DMS53 (cell line): ENCODE measurements around the gene PRSS16.
"Not testable (repeated sequence)": the region's sequence is repeated elsewhere in the genome, so short reads cannot be mapped to it uniquely, and the experiment has no call there.

Source experiments
- DNase-seq: peaks from one replicate; lab custom pipeline; 2025; lab: John Stamatoyannopoulos, UW

The PRSS16 gene

DNA sequence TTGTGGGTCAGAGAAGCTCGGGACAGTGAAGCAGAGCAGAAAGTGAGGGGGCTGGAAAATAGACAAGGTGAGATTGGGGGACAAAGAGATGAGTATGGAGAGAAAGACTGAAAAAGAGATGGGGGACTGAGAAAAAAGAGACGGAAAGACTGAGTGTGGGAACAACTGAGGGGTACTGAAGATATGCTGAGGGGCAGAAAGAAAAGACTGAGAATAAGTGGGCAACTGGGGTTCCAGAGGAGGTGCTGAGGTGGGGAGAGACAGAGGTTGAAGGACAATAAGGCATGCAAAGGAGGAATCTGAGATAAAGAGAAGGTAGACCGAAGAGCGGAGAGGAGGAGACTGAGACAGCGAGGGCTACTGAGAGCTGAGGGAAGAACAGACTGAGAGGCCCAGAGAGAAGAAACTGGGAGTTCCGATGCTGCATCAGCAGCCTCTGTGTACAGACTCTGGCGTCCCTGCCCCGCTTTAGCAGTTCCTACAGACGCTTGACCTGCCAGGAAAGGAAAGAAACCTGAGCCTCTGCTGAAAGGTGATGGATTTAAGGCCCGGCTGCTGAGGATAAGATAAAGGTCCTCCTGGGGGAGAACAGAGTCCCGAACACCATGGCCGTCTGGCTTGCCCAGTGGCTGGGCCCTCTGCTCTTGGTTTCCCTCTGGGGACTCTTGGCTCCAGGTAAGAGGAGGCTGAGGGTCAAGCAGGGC, at the start of gene PRSS16:
Gene PRSS16, plus strand, starts transcription at position 569 of the 704 bp plus-strand sequence. Its CDS starts 37 bp downstream, at position 606.
- DNase-seq = no peak

- no peak for DNase-seq
Observed at GRCh38 chr6:27205375-27206278, 41.9 kb upstream of the PRSS16 start.

- DNase-seq = no peak
Observed at GRCh38 chr6:27206806-27207205, 40.7 kb upstream of the PRSS16 start.

DNA sequence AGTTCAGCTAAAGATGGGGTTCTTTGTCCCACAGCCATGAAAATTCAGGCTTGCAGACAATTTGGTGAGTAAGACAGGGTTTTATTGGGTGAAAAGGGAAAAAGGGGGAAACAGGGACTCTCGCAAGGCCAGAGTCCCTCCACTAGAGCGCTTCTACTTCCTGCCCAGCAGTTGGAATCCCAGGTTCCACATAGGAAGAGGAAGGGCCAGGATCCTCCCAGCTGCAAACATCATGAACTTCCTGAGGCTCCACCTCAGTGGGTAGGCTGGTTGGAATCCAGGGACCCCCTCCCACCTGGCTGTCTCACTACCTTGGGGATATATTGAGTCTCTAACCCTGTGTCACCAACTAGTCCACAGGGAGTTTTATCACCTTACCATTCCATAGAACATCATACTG, 39.5 kb upstream of the PRSS16 start:
- no peak for DNase-seq

DNA sequence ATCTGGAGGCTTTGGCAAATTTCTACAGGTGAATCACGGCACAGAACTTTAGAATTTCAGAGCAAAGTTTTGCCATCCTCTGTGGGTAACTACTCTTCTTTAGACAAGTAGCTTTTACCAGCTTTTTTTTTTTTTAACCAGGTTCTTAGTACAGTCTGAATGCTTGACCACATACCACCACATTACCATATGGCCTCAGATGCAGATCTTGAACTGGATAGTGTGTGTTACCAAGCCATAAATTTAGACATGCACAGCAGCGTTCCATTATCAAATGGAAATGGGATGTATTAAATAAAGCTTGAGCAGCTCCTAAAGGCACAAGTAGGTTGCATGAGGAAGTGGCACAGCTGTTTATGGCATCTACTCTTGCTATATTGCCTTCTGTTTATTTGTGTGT, 38.3 kb upstream of the PRSS16 start:
- no peak for DNase-seq

DNA sequence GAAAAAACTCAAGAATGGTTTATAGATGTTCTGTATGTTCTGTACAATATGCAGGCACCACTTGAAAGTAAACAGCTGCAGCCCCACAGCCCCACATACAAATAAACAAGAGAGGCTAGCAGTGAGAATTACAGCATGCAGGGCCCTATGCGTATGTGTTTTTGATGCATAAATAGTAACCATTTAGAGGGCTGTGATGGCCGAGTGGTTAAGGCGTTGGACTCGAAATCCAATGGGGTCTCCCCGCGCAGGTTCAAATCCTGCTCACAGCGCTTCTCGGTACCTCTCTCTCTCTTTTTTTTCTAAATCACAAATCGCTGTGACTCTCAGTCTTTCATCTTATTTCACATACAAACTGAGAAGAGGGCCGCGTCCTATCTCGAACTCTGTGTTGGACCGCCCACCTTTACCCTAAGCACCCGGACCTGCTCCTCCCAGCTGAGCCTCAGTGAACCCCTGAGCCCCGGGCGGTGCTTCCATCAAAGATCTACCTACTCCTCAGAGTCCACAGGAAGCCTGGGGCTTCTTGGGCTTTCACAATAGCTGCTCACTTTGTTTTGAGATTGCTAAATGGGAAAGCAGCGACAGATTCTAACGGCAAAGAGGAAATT, 37.7 kb upstream of the PRSS16 start:
- DNase-seq = no peak

GRCh38 chr6:27213091-27213517, 34.4 kb upstream of the PRSS16 start:
- not testable (repeated sequence) for DNase-seq

GRCh38 chr6:27213544-27214125, 33.9 kb upstream of the PRSS16 start:
- DNase-seq = no peak

DNA sequence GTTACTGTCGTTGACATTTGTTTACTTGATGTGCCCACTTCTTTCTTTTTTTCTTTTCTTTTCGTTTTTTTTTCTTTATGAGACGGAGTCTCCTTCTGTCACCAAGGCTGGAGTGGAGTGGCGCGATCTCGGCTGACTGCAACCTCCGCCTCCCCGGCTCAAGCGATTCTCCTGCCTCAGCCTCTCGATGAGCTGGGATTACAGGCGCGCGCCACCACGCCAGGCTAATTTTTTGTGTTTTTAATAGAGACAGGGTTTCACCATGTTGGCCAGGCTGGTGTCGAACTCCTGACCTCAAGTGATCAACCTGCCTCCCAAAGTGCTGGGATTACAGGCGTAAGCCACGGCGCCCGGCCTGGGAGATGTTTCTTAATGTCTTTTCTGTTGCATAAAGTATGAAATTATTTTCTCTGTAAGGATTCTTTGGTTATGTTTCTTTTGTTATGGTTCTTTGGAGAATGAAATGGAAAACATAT, 33.3 kb upstream of the PRSS16 start:
- no peak for DNase-seq

DNA sequence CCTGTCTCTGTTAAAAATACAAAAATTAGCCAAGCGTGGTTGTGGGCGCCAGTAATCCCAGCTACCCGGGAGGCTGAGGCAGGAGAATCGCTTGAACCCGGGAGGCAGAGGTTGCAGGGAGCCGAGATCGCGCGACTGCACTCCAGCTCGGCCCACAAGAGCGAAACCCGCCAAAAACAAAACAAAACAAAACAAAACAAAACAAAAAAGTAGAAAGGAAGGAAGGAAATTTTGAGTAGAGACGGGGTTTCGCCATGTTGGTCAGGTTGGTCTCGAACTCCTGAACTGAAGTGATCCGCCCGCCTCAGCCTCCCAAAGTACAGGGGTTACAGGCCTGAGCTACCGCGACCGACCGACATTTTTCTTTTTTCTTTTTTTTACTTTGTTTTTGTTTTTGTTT, 30.6 kb upstream of the PRSS16 start:
- DNase-seq = no peak

DNA sequence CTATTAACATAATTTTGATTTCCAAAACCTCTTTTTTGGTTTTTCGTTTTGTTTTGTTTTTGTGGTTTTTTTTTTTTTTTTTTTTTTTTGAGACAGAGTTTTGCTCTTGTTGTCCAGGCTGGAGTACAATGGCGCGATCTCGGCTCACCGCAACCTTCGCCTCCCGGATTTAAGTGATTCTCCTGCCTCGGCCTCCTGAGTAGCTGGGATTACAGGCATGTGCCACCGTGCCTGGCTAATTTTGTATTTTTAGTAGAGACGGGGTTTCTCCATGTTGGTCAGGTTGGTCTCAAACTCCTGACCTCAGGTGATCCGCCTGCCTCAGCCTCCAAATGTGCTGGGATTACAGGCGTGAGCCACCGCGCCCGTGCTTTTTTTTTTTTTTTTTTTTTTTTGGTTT, 24.5 kb upstream of the PRSS16 start:
- not testable (repeated sequence) for DNase-seq

GRCh38 chr6:27224729-27225128, 22.8 kb upstream of the PRSS16 start:
- DNase-seq = no peak

DNA sequence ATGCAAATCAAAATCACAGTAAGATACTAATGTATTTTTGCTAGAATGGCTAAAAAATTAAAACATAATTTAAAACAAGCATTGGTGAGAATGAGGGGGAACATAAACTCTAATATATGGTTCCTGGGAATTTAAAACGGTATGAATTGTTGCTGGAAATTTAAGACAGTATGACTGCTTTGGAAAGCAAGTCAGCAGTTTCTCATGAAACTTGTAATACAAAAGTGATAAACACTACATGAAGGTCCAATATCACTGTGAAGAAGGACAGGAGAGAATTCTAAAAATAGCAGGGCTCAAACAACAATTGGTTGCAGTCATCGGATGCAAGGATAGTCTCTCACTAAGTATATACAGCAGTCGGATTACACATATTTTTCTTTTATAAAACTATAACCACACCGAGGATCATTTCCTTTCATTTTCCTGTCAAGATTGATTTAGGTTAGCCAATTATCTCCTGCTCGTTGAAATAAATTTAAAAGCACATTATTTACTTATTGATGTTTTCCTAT, 18.5 kb upstream of the PRSS16 start:
- DNase-seq = no peak

DNA sequence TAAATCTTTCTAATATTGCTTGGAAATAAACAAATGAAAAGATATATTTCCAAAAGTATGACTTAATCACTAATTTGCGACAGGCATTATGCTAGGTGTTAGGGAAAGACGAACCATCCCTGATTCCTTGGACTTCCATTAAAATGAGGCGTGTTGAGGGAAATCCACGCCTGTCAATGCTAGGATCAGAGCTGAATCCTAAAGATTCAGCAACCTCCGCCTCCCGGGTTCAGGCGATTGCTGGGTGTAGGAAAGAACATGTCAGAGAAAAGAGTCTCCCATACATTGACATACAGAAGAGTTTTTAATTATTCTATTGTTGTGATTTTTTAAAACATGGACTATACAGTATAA, 16.8 kb upstream of the PRSS16 start:
- DNase-seq = no peak

DNA sequence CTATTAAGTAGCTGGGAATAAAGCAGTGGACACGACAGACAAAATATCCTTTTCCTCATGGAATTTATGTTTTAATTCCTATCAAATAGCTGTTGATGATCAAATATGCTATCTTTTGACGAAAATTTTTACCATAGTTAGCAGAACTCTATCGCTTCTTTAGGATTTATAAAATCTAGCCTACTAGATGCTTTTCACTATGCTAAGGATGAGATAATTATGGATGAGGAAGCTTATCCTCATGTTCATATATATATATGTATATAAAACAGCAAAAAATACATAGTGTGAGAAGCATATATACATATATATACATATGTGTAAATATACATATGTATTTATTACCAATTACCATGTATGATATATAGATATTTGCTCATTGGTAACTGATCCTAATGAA, 12.9 kb upstream of the PRSS16 start:
- no peak for DNase-seq

DNA sequence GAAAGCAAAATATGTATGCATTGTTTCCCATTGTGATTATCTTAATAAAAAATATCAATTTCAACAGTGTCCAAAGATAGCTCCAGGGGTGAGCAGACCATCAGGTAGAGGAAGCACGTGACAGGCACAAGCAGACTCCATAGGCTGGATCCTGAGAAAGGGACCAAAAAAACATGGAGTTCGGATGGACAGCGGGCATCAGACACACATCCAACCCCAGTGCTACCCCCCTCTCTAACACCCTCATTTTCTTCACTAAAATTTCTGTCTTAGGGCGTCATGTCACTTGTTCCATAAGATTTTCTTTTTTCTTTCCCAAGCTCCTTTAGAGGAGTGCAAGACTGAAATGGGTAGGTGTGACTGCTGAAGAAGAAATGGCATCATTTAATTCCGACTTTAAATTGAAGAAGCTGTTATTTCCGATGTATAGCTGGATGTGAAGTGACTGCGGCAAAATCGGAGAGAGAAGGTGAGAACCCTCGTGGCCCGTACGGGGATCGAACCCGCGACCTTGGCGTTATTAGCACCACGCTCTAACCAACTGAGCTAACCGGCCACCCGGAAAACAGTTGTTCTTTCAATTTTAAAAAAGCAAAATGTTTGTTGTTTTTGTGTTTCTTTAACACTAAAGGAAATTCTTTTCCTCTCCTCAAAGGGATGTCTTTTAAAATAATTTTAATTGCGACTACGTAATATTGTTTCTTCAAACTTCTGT, 10.3 kb upstream of the PRSS16 start:
- peak; percentile 43 for DNase-seq

- DNase-seq = no peak
Observed at GRCh38 chr6:27238010-27238983, 9.2 kb upstream of the PRSS16 start.

- DNase-seq = no peak
Observed at GRCh38 chr6:27239258-27239657, 8.2 kb upstream of the PRSS16 start.

GRCh38 chr6:27241443-27241842, 6.1 kb upstream of the PRSS16 start:
- no peak for DNase-seq

- DNase-seq = no peak
Observed at GRCh38 chr6:27242589-27243265, 4.8 kb upstream of the PRSS16 start.
